IPS DF 19.7 (cell line): ENCODE measurements around the gene SLC44A5.
"Not testable (repeated sequence)": the region's sequence is repeated elsewhere in the genome, so short reads cannot be mapped to it uniquely, and the experiment has no call there.

ENCODE experiments used
- DNase-seq: peaks from one replicate; pipeline ENCODE4 v3.0.0-alpha.2; 2013; ENCODE audit warnings: low read depth, low spot score

SLC44A5 gene

GRCh38 chr1:75449998-75450397 is 160.9 kb downstream of the SLC44A5 start:
- DNase-seq, result no peak

DNA sequence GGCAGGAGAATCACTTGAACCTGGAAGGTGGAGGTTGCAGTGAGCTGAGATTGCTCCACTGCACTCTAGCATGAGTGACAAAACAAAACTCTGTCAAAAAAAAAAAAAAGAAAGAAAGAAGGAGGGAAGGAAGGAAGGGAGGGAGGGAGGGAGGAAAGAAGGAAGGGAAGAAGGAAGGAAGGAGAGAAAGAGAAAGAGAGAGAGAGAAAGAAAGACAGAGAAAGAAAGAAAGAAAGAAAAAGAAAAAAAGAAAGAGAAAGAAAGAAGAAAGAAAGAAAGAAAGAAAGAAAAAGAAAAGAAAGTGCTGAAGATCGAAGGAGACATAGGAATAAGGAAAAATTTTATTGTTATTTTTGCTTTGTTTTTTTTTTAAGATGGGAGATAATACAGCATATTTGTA is 166.7 kb downstream of the SLC44A5 start:
- DNase-seq, result no peak

DNA sequence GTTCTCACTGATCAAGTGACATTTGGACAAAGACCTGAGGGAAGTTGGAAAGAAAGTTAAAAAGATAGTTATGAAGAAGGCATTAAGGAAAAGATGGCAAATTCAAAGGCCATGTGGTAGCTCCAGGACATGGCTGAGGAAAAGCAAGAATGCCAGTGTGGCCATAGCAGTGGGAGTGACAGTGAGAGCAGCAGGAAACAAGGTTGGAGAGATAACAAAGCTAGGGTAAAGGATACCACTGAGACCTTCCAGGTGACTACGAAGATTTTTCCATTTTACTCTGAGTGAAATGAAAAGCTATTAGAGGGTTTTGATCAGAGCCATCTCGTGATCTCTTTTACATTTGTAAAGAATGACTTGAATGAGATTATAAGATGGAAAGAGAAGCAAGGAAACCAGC is 170.6 kb downstream of the SLC44A5 start:
- no peak for DNase-seq

DNA sequence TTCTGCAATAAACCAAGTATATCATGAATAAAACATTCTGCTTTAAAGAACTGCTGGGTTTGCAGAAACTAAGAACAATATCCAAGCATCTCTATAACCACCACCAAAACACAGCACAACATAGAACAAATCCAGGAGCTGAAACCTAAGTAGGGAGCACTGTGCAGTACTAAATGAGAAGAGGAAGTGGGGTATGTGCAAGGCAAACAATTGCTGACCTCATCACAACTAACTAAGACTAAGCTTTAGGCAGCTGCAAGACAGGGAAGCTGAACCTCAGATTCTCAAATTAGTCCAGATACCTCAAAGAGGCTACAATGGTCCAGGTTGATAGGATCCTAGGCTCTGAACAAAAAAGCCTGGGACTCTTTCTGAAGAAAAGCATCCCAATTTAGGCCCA is 172.6 kb downstream of the SLC44A5 start:
- DNase-seq, result no peak

DNA sequence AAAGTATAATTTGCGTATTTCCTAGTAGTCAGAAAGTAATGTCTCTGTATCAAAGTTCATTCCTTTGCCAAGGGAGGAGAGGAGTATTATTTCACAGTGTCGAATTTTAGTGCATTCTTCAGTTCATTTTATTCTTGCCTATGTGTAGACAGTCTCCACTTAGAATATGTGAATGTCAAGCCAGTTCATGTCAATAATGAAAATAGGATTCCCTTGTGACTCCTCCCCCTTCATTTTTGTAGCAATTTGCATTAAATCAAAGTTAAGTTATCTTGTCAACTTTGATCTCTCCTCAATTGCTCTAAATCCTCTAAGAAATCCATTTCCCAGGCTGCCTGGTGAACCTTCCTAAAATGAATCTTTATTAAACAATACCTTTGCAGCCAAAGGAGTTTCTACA is 179.1 kb downstream of the SLC44A5 start:
- DNase-seq, result no peak

DNA sequence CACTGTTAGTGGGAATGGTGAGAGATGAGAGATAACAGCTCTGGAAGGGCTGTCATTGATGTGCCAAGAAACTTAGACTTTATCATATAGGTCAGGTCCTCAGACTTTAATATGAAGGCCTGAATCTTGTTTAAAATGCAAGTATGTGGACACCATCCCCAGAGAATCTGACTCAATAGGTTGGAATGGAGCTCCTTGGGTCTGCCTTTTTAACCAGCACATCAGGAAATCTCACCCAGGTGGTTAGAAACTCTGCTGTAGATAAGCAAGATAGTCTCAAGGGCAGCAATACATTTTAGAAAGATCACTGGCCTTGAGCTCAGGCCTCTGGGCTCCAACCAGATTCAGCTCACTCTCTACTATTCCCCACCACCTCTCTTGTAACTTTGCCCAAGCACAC is 180.4 kb downstream of the SLC44A5 start:
- no peak for DNase-seq

GRCh38 chr1:75426688-75427087 is 184.2 kb downstream of the SLC44A5 start:
- no peak for DNase-seq

GRCh38 chr1:75425001-75425650 is 185.8 kb downstream of the SLC44A5 start:
- no peak for DNase-seq

DNA sequence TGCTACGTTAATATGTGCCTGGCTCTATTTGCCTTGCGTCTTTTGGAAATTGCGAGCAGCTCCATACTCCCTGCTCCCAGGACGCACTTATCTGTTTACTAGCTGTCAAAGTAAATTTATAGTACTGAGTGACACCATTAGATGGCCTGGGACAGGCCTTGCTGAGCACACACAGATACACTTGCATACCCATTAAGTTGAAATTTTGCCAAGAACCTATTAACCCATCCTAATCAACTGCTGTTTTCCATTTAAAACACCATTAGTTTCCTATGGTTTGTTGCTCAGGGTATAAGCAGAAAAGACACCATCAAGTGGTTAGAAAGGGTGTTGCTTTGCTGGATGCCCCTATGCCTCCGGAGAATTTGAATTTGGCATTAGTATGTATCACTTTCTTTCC is 187.3 kb downstream of the SLC44A5 start:
- no peak for DNase-seq

GRCh38 chr1:75423136-75423535 is 187.8 kb downstream of the SLC44A5 start:
- DNase-seq, result no peak

- no peak for DNase-seq
Observed at GRCh38 chr1:75421371-75421770, 189.5 kb downstream of the SLC44A5 start.

DNA sequence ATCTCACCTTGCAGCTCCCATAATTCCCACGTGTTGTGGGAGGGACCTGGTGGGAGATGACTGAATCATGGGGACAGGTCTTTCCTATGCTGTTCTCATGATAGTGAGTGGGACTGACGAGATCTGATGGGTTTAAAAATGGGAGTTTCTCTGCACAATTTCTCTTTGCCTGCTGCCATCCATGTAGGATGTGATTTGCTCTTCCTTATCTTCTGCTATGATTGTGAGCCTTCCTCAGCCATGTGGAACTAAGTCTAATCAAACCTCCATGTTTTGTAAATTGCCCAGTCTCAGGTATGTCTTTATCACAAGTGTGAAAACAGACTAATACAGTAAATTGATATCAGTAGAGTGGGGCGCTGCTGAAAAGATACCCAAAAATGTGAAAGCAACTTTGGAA is 195.7 kb downstream of the SLC44A5 start:
- DNase-seq, result no peak

- DNase-seq, result no peak
Observed at GRCh38 chr1:75412616-75413015, 198.3 kb downstream of the SLC44A5 start.

- not testable (repeated sequence) for DNase-seq
Observed at GRCh38 chr1:75404681-75405080, 206.2 kb downstream of the SLC44A5 start.

DNA sequence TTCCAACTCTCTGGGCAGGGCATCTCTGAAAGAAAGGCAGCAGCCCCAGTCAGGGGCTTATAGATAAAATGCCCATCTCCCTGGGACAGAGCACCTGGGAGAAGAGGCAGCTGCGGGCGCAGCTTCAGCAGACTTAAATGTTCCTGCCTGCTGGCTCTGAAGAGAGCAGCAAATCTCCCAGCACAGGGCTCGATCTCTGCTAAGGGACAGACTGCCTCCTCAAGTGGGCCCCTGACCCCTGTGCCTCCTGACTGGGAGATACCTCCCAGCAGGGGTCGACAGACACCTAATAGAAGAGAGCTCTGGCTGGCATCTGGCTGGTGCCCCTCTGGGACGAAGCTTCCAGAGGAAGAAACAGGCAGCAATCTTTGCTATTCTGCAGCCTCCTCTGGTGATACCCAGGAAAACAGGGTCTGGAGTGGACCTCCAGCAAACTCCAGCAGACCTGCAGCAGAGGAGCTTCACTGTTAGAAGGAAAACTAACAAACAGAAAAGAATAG is 207.7 kb downstream of the SLC44A5 start:
- DNase-seq, result not testable (repeated sequence)

GRCh38 chr1:75400716-75401115 is 210.2 kb downstream of the SLC44A5 start:
- DNase-seq, result no peak

- no peak for DNase-seq
Observed at GRCh38 chr1:75396745-75397144, 214.2 kb downstream of the SLC44A5 start.

DNA sequence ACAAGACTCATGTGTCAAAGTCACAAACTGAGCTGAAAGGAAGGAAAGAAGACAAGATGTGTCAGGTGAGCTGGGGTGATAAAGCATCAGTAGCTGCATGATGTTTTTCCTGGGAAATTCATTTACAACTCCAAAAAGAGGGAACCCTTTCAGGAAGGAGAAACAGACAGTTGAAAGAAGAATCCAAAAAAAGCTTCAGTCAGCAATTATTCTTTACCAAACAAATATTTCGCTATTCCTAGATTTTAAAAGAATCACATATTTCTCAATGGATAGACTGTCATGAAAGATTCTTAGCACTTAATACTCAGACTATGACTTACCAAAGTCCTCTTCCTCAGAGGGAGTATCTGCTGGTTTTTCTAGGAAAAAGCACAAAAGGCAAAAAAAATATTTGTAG is 214.7 kb downstream of the SLC44A5 start:
- no peak for DNase-seq

DNA sequence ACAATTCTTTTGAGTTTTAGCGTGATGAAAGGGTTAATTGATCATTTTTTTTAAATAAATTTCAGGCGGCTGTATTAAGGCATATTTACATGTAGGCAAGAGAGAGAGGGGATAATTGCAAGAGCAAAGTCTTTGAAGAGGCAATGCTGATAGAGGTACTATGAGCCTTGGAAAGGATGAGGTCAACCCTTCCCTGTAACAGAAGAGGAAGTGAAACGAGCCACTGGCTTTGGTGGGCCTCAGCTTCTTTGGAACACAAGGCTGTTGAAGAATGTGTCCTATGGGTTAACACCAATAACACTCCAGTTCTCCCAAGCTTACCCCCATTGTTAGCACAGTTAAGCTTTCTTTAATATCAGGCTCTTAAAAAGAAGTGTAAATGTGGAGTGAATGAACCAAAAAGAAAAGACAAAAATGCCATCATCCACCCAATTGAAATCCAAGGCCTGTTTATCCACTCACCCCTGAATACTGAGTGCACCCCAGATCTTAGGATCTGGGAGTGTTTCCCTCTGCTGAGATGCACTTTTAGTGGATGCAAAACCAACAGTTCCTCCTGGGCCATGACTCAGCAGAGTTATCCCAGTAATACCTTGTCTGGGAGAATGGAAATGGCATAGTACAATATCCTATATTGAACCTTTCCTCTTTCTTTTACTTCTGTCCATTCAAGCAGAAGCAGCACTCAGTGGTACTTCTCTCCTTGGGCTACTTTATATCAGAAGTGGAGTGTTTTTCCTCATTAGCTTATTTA is 216.4 kb downstream of the SLC44A5 start:
- DNase-seq, result no peak

DNA sequence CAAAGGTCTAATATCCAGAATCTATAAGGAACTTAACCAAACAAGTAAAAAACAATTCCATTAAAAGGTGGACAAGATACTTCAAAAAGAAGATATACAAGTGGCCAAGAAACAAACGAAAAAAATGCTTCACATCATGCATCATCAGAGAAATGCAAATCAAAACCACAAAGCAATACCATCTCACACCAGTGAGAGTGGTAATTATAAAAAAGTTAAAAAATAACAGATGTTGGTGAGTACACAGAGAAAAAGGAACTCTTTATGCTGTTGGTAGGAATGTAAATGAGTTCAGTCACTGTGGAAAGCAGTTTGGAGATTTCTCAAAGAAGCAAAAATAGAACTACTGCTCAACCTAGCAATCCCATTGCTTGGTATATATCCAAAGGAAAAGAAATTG is 218.6 kb downstream of the SLC44A5 start:
- DNase-seq, result no peak

DNA sequence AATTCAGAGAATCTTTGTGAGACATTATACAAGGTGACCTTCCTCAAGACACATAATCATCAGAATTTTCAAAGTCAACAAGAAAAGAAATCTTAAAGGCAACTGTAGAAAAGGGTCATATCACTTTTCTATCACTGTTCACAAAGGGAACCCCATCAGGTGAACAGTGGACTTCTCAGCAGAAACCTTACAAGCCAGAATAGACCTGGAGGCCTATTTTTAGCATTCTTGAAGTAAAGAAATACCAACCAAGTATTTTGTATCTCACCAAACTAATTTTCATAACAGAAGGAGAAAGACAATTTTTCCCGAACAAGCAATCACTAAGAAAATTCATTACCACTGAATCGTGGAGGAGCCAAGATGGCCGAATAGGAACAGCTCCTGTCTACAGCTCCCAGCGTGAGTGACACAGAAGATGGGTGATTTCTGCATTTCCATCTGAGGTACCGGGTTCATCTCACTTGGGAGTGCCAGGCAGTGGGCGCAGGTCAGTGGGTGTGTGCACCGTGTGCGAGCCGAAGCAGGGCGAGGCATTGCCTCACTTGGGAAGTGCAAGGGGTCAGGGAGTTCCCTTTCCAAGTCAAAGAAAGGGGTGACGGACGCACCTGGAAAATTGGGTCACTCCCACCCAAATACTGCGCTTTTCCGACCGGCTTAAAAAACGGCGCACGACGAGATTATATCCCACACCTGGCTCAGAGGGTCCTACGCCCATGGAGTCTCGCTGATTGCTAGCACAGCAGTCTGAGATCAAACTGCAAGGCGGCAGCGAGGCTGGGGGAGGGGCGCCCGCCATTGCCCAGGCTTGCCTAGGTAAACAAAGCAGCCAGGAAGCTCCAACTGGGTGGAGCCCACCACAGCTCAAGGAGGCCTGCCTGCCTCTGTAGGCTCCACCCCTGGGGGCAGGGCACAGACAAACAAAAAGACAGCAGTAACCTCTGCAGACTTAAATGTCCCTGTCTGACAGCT is 235.2 kb downstream of the SLC44A5 start:
- not testable (repeated sequence) for DNase-seq

DNA sequence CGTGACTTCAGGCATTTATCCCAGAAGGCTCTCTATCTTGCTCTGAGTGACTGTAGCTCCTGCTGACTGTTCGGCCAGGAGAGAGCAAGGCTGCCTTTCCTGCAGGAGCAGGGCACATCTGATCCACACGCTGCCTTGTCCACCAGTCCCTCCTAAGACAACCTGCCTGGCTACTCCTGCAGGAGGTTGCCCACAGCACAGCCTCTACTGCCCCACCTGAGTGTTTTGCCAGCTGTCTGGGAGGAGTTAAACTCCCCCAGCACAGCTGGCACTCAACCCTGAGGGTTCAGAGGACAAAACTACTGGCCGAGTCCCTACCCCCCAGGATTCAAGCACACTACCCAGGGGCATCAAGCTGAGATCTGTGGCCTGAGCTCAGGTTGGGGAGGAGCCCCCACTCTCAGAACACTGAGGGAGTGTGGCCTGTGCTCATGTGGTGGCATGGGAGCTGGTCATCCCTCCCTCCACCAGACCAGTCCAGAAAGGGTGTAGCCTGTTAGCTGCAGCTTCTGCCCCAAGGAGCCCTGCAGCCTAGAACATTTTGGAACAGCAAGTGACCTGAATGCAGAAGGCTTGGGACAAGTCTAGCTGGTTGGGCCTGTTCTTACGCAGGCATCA is 237.3 kb downstream of the SLC44A5 start:
- DNase-seq, result no peak
